D721Med (cell line): ENCODE data around the gene FAM153A.
"Not testable (repeated sequence)": the region's sequence is repeated elsewhere in the genome, so short reads cannot be mapped to it uniquely, and the experiment has no call there.

Experiments used
- DNase-seq: peaks from one replicate; pipeline ENCODE4 v3.0.0; 2011; ENCODE audit warnings: low spot score; ENCODE audit not compliant: insufficient read length
- FAIRE-seq: peaks from 2 replicates; lab custom pipeline; 2011; peaks lifted over from hg19 to GRCh38; lab: Jason Lieb, UNC

Gene FAM153A

GRCh38 chr5:177763737-177764508 is 18.8 kb downstream of the FAM153A start:
- DNase-seq, FAIRE-seq: not testable (repeated sequence)

- FAIRE-seq, DNase-seq: not testable (repeated sequence)
Observed at GRCh38 chr5:177760954-177761353, 21.7 kb downstream of the FAM153A start.

GRCh38 chr5:177747354-177747753 is 35.3 kb downstream of the FAM153A start:
- not testable (repeated sequence) for FAIRE-seq, DNase-seq

GRCh38 chr5:177724858-177725257 is 57.8 kb downstream of the FAM153A start:
- FAIRE-seq, DNase-seq: not testable (repeated sequence)

GRCh38 chr5:177723831-177724485 is 58.7 kb downstream of the FAM153A start:
- FAIRE-seq, DNase-seq: not testable (repeated sequence)

- DNase-seq, FAIRE-seq: not testable (repeated sequence)
Observed at GRCh38 chr5:177722829-177723228, 59.9 kb downstream of the FAM153A start.

- not testable (repeated sequence) for FAIRE-seq, DNase-seq
Observed at GRCh38 chr5:177719989-177720388, 62.7 kb downstream of the FAM153A start.

GRCh38 chr5:177715423-177715822 is 67.3 kb downstream of the FAM153A start:
- FAIRE-seq, DNase-seq: not testable (repeated sequence)

- FAIRE-seq: not testable (repeated sequence)
Observed at GRCh38 chr5:177696100-177696499, 86.6 kb downstream of the FAM153A start.

GRCh38 chr5:177695356-177695930 is 87.3 kb downstream of the FAM153A start:
- not testable (repeated sequence) for FAIRE-seq, DNase-seq

More at GRCh38 chr5:177696100-177696499, 86.6 kb downstream of the FAM153A start:
- not testable (repeated sequence) for DNase-seq

- DNase-seq, FAIRE-seq: not testable (repeated sequence)
Observed at GRCh38 chr5:177694518-177694835, 88.2 kb downstream of the FAM153A start.

GRCh38 chr5:177693671-177694517 is 88.8 kb downstream of the FAM153A start:
- DNase-seq, FAIRE-seq: not testable (repeated sequence)

GRCh38 chr5:177692969-177693368 is 89.7 kb downstream of the FAM153A start:
- not testable (repeated sequence) for DNase-seq, FAIRE-seq

- not testable (repeated sequence) for DNase-seq, FAIRE-seq
Observed at GRCh38 chr5:177692507-177692906, 90.2 kb downstream of the FAM153A start.

GRCh38 chr5:177689011-177689610 is 93.6 kb downstream of the FAM153A start:
- DNase-seq, FAIRE-seq: not testable (repeated sequence)

GRCh38 chr5:177688091-177688490 is 94.6 kb downstream of the FAM153A start:
- FAIRE-seq: not testable (repeated sequence)

GRCh38 chr5:177681920-177682319 is 100.8 kb downstream of the FAM153A start:
- not testable (repeated sequence) for DNase-seq, FAIRE-seq

More at GRCh38 chr5:177688091-177688490, 94.6 kb downstream of the FAM153A start:
- DNase-seq: not testable (repeated sequence)
